ENCODE data around the gene DYNC2LI1.

The DYNC2LI1 gene

GRCh38 chr2:43788646-43789045, 14.8 kb downstream of the DYNC2LI1 start:
- H4K20me1 ChIP-seq (ENCODE audit: insufficient read depth, low read length): no peaks in the 10 kb centered on the region
- no peak overlapping the region for H3K9ac ChIP-seq (ENCODE audit: low read length)
- no peaks in the 10 kb centered on the region for H3K79me2 ChIP-seq (ENCODE audit: insufficient read depth, low read length)
- no peak overlapping the region for H3K27ac ChIP-seq (ENCODE audit: low read depth, low read length, poor library complexity, severe bottlenecking)
- H3K4me2 ChIP-seq (ENCODE audit: low read length): no peak overlapping the region
- H3K4me3 ChIP-seq (ENCODE audit: low read depth, low read length, poor library complexity, severe bottlenecking): no peak overlapping the region
- H3K9me2 ChIP-seq (ENCODE audit: low read depth, low read length): no peaks in the 10 kb centered on the region
- H2AFZ ChIP-seq (ENCODE audit: low read length): no peak overlapping the region
- H3K9me3 ChIP-seq (ENCODE audit: low read length): no peaks in the 10 kb centered on the region
- H3K27me3 ChIP-seq (ENCODE audit: insufficient read depth, low read length): no peaks in the 10 kb centered on the region
- H3F3A ChIP-seq (ENCODE audit: insufficient read depth, low read length): no peaks in the 10 kb centered on the region
- H3K36me3 ChIP-seq (ENCODE audit: insufficient read depth, low read length): no peaks in the 10 kb centered on the region
- no peaks in the 10 kb centered on the region for H3K4me1 ChIP-seq (ENCODE audit: insufficient read depth, low read length, severe bottlenecking)
- TF ChIP-seq EZH2 (IDR thresholded peaks at IDR 0.05; ENCODE audit: borderline replicate concordance, low read length): no peak
- TF ChIP-seq CTCF (IDR thresholded peaks at IDR 0.05; ENCODE audit: low read length): no peak

GRCh38 chr2:43790147-43790546, 16.3 kb downstream of the DYNC2LI1 start:
- no peaks in the 10 kb centered on the region for H3K36me3 ChIP-seq (ENCODE audit: insufficient read depth, low read length)
- H3K4me2 ChIP-seq (ENCODE audit: low read length): no peak overlapping the region
- H3K9ac ChIP-seq (ENCODE audit: low read length): no peak overlapping the region
- no peaks in the 10 kb centered on the region for H3K79me2 ChIP-seq (ENCODE audit: insufficient read depth, low read length)
- no peak overlapping the region for H3K27ac ChIP-seq (ENCODE audit: low read depth, low read length, poor library complexity, severe bottlenecking)
- H3F3A ChIP-seq (ENCODE audit: insufficient read depth, low read length): no peaks in the 10 kb centered on the region
- H3K4me3 ChIP-seq (ENCODE audit: low read depth, low read length, poor library complexity, severe bottlenecking): no peak overlapping the region
- no peaks in the 10 kb centered on the region for H3K9me2 ChIP-seq (ENCODE audit: low read depth, low read length)
- H3K4me1 ChIP-seq (ENCODE audit: insufficient read depth, low read length, severe bottlenecking): no peaks in the 10 kb centered on the region
- no peaks in the 10 kb centered on the region for H3K9me3 ChIP-seq (ENCODE audit: low read length)
- no peaks in the 10 kb centered on the region for H4K20me1 ChIP-seq (ENCODE audit: insufficient read depth, low read length)
- no peak overlapping the region for H2AFZ ChIP-seq (ENCODE audit: low read length)
- no peak for TF ChIP-seq EZH2 (IDR thresholded peaks at IDR 0.05; ENCODE audit: borderline replicate concordance, low read length)
- H3K27me3 ChIP-seq (ENCODE audit: insufficient read depth, low read length): no peaks in the 10 kb centered on the region

GRCh38 chr2:43791035-43791765, 17.4 kb downstream of the DYNC2LI1 start:
- Histone ChIP-seq H3K9me3 (ENCODE audit: low read length) (no peaks in the 10 kb centered on the region), H3K4me1 (ENCODE audit: insufficient read depth, low read length, severe bottlenecking) (no peaks in the 10 kb centered on the region), H3K27me3 (ENCODE audit: insufficient read depth, low read length) (no peaks in the 10 kb centered on the region)

More at GRCh38 chr2:43791035-43791765, 17.4 kb downstream of the DYNC2LI1 start:
- H4K20me1 ChIP-seq (ENCODE audit: insufficient read depth, low read length): no peaks in the 10 kb centered on the region
- H3K36me3 ChIP-seq (ENCODE audit: insufficient read depth, low read length): no peaks in the 10 kb centered on the region
- no peak overlapping the region for H3K9ac ChIP-seq (ENCODE audit: low read length)
- TF ChIP-seq EZH2 (IDR thresholded peaks at IDR 0.05; ENCODE audit: borderline replicate concordance, low read length) (no peak), CTCF (IDR thresholded peaks at IDR 0.05; ENCODE audit: low read length) (no peak)
- H3K79me2 ChIP-seq (ENCODE audit: insufficient read depth, low read length): no peaks in the 10 kb centered on the region
- H3K27ac ChIP-seq (ENCODE audit: low read depth, low read length, poor library complexity, severe bottlenecking): no peak overlapping the region
- no peak overlapping the region for H3K4me2 ChIP-seq (ENCODE audit: low read length)
- H2AFZ ChIP-seq (ENCODE audit: low read length): no peak overlapping the region
- no peak overlapping the region for H3K4me3 ChIP-seq (ENCODE audit: low read depth, low read length, poor library complexity, severe bottlenecking)
- H3F3A ChIP-seq (ENCODE audit: insufficient read depth, low read length): no peaks in the 10 kb centered on the region
- H3K9me2 ChIP-seq (ENCODE audit: low read depth, low read length): no peaks in the 10 kb centered on the region

All from OCI-LY1 (cell line).